Prostate gland (tissue), 2 donors: Measurements from ENCODE around the gene BTBD9.

Experiments
- CTCF ChIP-seq, 4 experiments: fragments of 200-600 bp in 2 of 4; fragments of 450-650 bp in 2 of 4; sonication (generic) in 2 of 4; IDR thresholded peaks; 1 replicate in 3 of 4; 2 replicates in 1 of 4; pipeline ENCODE4 v1.5.1; 2016 to 2019; ENCODE audit warnings: antibody characterized with exemption in 4 of 4, mild to moderate bottlenecking in 2 of 4, moderate library complexity in 2 of 4
- POLR2AphosphoS5 ChIP-seq: sonication (generic); formaldehyde crosslinking; IDR thresholded peaks from one replicate; pipeline ENCODE4 v1.6.1; 2017; ENCODE audit warnings: antibody characterized with exemption

- TF ChIP-seq CTCF (IDR thresholded peaks at IDR 0.05) (no peak), POLR2AphosphoS5 (no peak)
Observed at GRCh38 chr6:38194589-38194988, 445.1 kb downstream of the BTBD9 start.
